Neural cell (in vitro differentiated cells): ENCODE data around the gene OXCT1. TPM values are rescaled to one million over a fixed set of nuclear protein-coding genes. Genes with fewer than 3 reads are reported as not detected.

Source experiments
- H2AFZ ChIP-seq: fragments of 200-600, 300-800 bp; sonication (generic), shearing (Covaris generic); 2 replicates; pipeline ENCODE4 v1.6.0; 2014; ENCODE audit warnings: low read depth, mild to moderate bottlenecking, antibody characterized with exemption, low read length, moderate library complexity
- H3F3A ChIP-seq: fragments of 200-600 bp; shearing (Covaris generic); 2 replicates; pipeline ENCODE4 v1.6.1; 2016; ENCODE audit warnings: mild to moderate bottlenecking, moderate library complexity, mixed read lengths, antibody characterized with exemption, low read length; ENCODE audit not compliant: insufficient read depth, poor library complexity, severe bottlenecking
- H3K27ac ChIP-seq: fragments of 200-600, 300-800 bp; sonication (generic), shearing (Covaris generic); 2 replicates; pipeline ENCODE4 v1.5.1; 2014; ENCODE audit warnings: mild to moderate bottlenecking, low read length, moderate library complexity
- H3K27me3 ChIP-seq: fragments of 300-800, 200-600 bp; sonication (generic), shearing (Covaris generic); 2 replicates; pipeline ENCODE4 v1.6.0; 2014; ENCODE audit warnings: mild to moderate bottlenecking, low read depth, low read length, moderate library complexity; ENCODE audit not compliant: insufficient read depth
- H3K36me3 ChIP-seq: fragments of 300-800, 200-600 bp; sonication (generic), shearing (Covaris generic); 2 replicates; pipeline ENCODE4 v1.5.1; 2014; ENCODE audit warnings: mild to moderate bottlenecking, antibody characterized with exemption, low read length, moderate library complexity; ENCODE audit not compliant: insufficient read depth
- H3K4me2 ChIP-seq: fragments of 300-800, 200-600 bp; sonication (generic), shearing (Covaris generic); 2 replicates; pipeline ENCODE4 v1.6.0; 2014; ENCODE audit warnings: mild to moderate bottlenecking, low read length
- H3K4me3 ChIP-seq: fragments of 300-800, 200-600 bp; sonication (generic), shearing (Covaris generic); 2 replicates; pipeline ENCODE4 v1.5.1; 2014; ENCODE audit warnings: mild to moderate bottlenecking, low read length, moderate library complexity
- H3K79me2 ChIP-seq: fragments of 200-600 bp; shearing (Covaris generic); replicated peaks from 2 replicates; pipeline ENCODE4 v1.6.0; 2014; ENCODE audit warnings: mild to moderate bottlenecking, low read length, moderate library complexity; ENCODE audit not compliant: insufficient read depth
- H3K9ac ChIP-seq: fragments of 300-800, 200-600 bp; sonication (generic), shearing (Covaris generic); 2 replicates; pipeline ENCODE4 v1.6.1; 2016; ENCODE audit warnings: mild to moderate bottlenecking, low read length, mixed read lengths
- H3K9me2 ChIP-seq: fragments of 200-600 bp; shearing (Covaris generic); 2 replicates; pipeline ENCODE4 v1.6.1; 2016; ENCODE audit warnings: mild to moderate bottlenecking, low read length, mixed read lengths; ENCODE audit not compliant: insufficient read depth
- H3K9me3 ChIP-seq: fragments of 200-600, 300-800 bp; sonication (generic), shearing (Covaris generic); 2 replicates; pipeline ENCODE4 v1.6.1; 2016; ENCODE audit warnings: mild to moderate bottlenecking, mixed run types, low read length, moderate library complexity, mixed read lengths
- H4K20me1 ChIP-seq: fragments of 200-600 bp; shearing (Covaris generic); 2 replicates; pipeline ENCODE4 v1.6.1; 2016; ENCODE audit warnings: mild to moderate bottlenecking, mixed run types; ENCODE audit not compliant: insufficient read depth
- EP300 ChIP-seq: fragments of 450-650 bp; conservative IDR thresholded peaks from 2 replicates; pipeline ENCODE4 v1.6.1; 2014; ENCODE audit warnings: antibody characterized with exemption, mild to moderate bottlenecking, moderate library complexity; ENCODE audit not compliant: poor library complexity, severe bottlenecking
- EZH2 ChIP-seq: fragments of 200-600, 300-800 bp; shearing (Covaris generic), sonication (generic); IDR thresholded peaks from 2 replicates; pipeline ENCODE4 v1.6.1; 2014; ENCODE audit warnings: antibody characterized with exemption, low read length, borderline replicate concordance, mild to moderate bottlenecking; ENCODE audit not compliant: insufficient read depth, poor library complexity, severe bottlenecking
- MXI1 ChIP-seq: fragments of 450-650 bp; conservative IDR thresholded peaks from 2 replicates; pipeline ENCODE4 v1.6.1; 2014; ENCODE audit warnings: antibody characterized with exemption, mild to moderate bottlenecking; ENCODE audit not compliant: poor library complexity, severe bottlenecking
- POLR2AphosphoS5 ChIP-seq: IDR thresholded peaks from 2 replicates; pipeline ENCODE4 v1.6.1; 2012
- RAD21 ChIP-seq: fragments of 450-650 bp; conservative IDR thresholded peaks from 2 replicates; pipeline ENCODE4 v1.6.1; 2014; ENCODE audit warnings: antibody characterized with exemption, mild to moderate bottlenecking, moderate library complexity
- REST ChIP-seq: IDR thresholded peaks from 2 replicates; pipeline ENCODE4 v1.6.1; 2012; ENCODE audit warnings: borderline replicate concordance
- SMC3 ChIP-seq: fragments of 450-650 bp; conservative IDR thresholded peaks from 2 replicates; pipeline ENCODE4 v1.6.1; 2014; ENCODE audit warnings: antibody characterized with exemption, mild to moderate bottlenecking, moderate library complexity; ENCODE audit not compliant: poor library complexity
- TAF1 ChIP-seq: IDR thresholded peaks from 2 replicates; pipeline ENCODE4 v1.6.1; 2012; ENCODE audit warnings: low read depth
- polyA plus RNA-seq: library from polyadenylated mRNA; depleted of rRNA; stranded (reverse); fragments of >200 nt; gene quantifications from 2 replicates; pipeline ENCODE4 v1.2.3, GENCODE V29; 2014
- TF ChIP-seq, protein P1 (sequence below): fragments of 450-650 bp; IDR thresholded peaks from 2 replicates; pipeline ENCODE4 v1.5.1; 2014; ENCODE audit warnings: antibody characterized with exemption, mild to moderate bottlenecking, moderate library complexity; ENCODE audit not compliant: poor library complexity, severe bottlenecking

Gene OXCT1
- polyA plus RNA-seq, 1 donor from 2014 or later: 90.5 TPM

DNA sequence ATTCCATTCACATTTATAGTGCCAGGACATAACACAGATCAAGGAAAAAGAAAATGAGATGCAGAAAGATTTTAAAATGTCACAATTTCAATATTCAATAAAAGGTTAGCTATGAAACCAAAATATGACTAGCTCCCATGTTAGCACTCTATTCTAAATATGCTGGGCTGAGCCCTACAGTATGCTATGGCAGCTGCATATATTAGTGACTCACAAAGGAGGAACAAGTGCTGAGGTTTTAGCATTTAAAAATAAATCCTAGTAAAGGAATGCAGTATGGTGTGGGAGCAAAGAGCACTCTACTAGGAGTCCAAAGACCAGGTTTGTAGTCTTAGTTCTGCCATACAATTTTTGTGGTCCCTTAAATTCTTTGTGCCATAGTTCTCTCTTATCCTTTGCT is 118.4 kb downstream of the OXCT1 start:
- Histone ChIP-seq H3K79me2 (no peaks in the 10 kb centered on the region), H3K9me3 (no peaks in the 10 kb centered on the region), H3K36me3 (peaks cover 4% of the 10 kb centered on the region), H3K27ac (no peak overlapping the region), H3K4me3 (no peak overlapping the region), H3F3A (no peaks in the 10 kb centered on the region), H4K20me1 (no peaks in the 10 kb centered on the region), H3K9me2 (no peaks in the 10 kb centered on the region), H3K27me3 (no peaks in the 10 kb centered on the region), H3K9ac (no peak overlapping the region), H3K4me2 (no peak overlapping the region), H2AFZ (no peak overlapping the region)
- TF ChIP-seq RAD21: no peak
- no peak for TF ChIP-seq REST
- TF ChIP-seq POLR2AphosphoS5: no peak
- no peak for TF ChIP-seq EP300
- TF ChIP-seq MXI1: no peak

- no peaks in the 10 kb centered on the region for H3K9me2 ChIP-seq
- H3K79me2 ChIP-seq: no peaks in the 10 kb centered on the region
- H3K27me3 ChIP-seq: no peaks in the 10 kb centered on the region
- no peak overlapping the region for H3K4me3 ChIP-seq
- H3K9ac ChIP-seq: no peak overlapping the region
- H3F3A ChIP-seq: no peaks in the 10 kb centered on the region
- no peak overlapping the region for H3K4me2 ChIP-seq
- no peak for TF ChIP-seq TAF1
- no peak for TF ChIP-seq EP300
- no peak for TF ChIP-seq REST
- no peak for TF ChIP-seq EZH2
- no peak for TF ChIP-seq MXI1
- TF ChIP-seq, protein P1, sequence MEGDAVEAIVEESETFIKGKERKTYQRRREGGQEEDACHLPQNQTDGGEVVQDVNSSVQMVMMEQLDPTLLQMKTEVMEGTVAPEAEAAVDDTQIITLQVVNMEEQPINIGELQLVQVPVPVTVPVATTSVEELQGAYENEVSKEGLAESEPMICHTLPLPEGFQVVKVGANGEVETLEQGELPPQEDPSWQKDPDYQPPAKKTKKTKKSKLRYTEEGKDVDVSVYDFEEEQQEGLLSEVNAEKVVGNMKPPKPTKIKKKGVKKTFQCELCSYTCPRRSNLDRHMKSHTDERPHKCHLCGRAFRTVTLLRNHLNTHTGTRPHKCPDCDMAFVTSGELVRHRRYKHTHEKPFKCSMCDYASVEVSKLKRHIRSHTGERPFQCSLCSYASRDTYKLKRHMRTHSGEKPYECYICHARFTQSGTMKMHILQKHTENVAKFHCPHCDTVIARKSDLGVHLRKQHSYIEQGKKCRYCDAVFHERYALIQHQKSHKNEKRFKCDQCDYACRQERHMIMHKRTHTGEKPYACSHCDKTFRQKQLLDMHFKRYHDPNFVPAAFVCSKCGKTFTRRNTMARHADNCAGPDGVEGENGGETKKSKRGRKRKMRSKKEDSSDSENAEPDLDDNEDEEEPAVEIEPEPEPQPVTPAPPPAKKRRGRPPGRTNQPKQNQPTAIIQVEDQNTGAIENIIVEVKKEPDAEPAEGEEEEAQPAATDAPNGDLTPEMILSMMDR: no peak
- TF ChIP-seq RAD21: no peak
- no peak for TF ChIP-seq SMC3
- TF ChIP-seq POLR2AphosphoS5: no peak
- no peak overlapping the region for H2AFZ ChIP-seq
- no peaks in the 10 kb centered on the region for H4K20me1 ChIP-seq
- no peaks in the 10 kb centered on the region for H3K9me3 ChIP-seq
- H3K27ac ChIP-seq: no peak overlapping the region
- H3K36me3 ChIP-seq: peaks cover 4% of the 10 kb centered on the region
Observed at GRCh38 chr5:41748631-41749030, 121.6 kb downstream of the OXCT1 start.
